ENCODE results near the gene CSAD.

DNA sequence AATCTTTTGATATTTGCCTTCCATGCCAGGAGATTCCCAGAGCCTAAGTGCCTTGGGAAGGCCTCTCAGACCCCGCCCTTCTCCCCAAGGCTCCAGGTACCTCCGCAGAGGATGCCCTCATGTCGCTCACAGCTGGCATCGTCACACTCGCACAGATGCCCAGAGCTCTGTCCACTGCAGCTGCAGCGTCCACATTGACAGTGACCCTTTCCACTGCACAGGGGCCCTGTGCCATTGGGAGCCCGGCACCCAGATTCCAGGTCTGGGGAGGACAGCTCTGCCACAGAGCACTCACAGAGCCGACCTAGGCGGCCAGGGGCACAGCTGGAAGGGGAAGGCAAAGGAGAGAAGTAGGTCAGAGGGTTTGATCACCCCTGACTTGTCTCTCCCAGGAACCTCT is 12.3 kb upstream of the CSAD start:
- TF ChIP-seq, protein P1, sequence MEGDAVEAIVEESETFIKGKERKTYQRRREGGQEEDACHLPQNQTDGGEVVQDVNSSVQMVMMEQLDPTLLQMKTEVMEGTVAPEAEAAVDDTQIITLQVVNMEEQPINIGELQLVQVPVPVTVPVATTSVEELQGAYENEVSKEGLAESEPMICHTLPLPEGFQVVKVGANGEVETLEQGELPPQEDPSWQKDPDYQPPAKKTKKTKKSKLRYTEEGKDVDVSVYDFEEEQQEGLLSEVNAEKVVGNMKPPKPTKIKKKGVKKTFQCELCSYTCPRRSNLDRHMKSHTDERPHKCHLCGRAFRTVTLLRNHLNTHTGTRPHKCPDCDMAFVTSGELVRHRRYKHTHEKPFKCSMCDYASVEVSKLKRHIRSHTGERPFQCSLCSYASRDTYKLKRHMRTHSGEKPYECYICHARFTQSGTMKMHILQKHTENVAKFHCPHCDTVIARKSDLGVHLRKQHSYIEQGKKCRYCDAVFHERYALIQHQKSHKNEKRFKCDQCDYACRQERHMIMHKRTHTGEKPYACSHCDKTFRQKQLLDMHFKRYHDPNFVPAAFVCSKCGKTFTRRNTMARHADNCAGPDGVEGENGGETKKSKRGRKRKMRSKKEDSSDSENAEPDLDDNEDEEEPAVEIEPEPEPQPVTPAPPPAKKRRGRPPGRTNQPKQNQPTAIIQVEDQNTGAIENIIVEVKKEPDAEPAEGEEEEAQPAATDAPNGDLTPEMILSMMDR (conservative IDR thresholded peaks at IDR 0.05; ENCODE audit: low read depth, low read length): no peak
- no peak for TF ChIP-seq EZH2 (IDR thresholded peaks at IDR 0.05; ENCODE audit: borderline replicate concordance, low read depth, low read length, poor library complexity, severe bottlenecking)
